Tibial artery (tissue), 4 donors: ENCODE measurements around the gene STYK1.

Source experiments
- DNase-seq, 2 donors: peaks; one replicate each; pipeline ENCODE4 v3.0.0-alpha.2; 2019
- H3K27ac ChIP-seq, 2 donors: fragments of 200-600 bp; sonication (generic) in 1 of 2; 1 replicate in 1 of 2; 2 replicates in 1 of 2; pipeline ENCODE4 v1.5.1; 2018 to 2019; ENCODE audit warnings: mild to moderate bottlenecking in 1 of 2
- H3K27me3 ChIP-seq, 2 donors: fragments of 200-600 bp; sonication (generic) in 1 of 2; one replicate each; pipeline versions ENCODE4 v1.5.1 to v1.6.0; 2016 to 2019
- H3K36me3 ChIP-seq, 3 donors: fragments of 200-600 bp; sonication (generic) in 2 of 3; one replicate each; pipeline ENCODE4 v1.5.1; 2016 to 2019; ENCODE audit warnings: mild to moderate bottlenecking in 2 of 3
- H3K4me1 ChIP-seq, 4 donors: fragments of 200-600 bp; sonication (generic) in 2 of 4; 1 replicate in 3 of 4; 2 replicates in 1 of 4; pipeline ENCODE4 v1.5.1; 2016 to 2019
- H3K4me3 ChIP-seq, 2 donors: fragments of 200-600 bp; sonication (generic) in 1 of 2; 1 replicate in 1 of 2; 2 replicates in 1 of 2; pipeline ENCODE4 v1.5.1; 2018 to 2019; ENCODE audit warnings: mild to moderate bottlenecking in 2 of 2
- H3K9me3 ChIP-seq, 3 donors: fragments of 200-600 bp; sonication (generic) in 1 of 3; one replicate each; pipeline ENCODE4 v1.5.1; 2016 to 2019
- intact Hi-C: fragments of 100-400 bp; cut with DNase I; formaldehyde crosslinking; loops from one replicate; pipeline ENCODE4 v1.15.0; 2023; ENCODE audit warnings: low total_unique reads
- TF ChIP-seq, protein P1 (sequence below), 2 experiments: fragments of 200-600 bp in 1 of 2; fragments of 450-650 bp in 1 of 2; IDR thresholded peaks; one replicate each; pipeline ENCODE4 v1.5.1; 2017 to 2019; ENCODE audit warnings: antibody characterized with exemption in 2 of 2, mild to moderate bottlenecking in 1 of 2, moderate library complexity in 1 of 2

STYK1 gene

DNA sequence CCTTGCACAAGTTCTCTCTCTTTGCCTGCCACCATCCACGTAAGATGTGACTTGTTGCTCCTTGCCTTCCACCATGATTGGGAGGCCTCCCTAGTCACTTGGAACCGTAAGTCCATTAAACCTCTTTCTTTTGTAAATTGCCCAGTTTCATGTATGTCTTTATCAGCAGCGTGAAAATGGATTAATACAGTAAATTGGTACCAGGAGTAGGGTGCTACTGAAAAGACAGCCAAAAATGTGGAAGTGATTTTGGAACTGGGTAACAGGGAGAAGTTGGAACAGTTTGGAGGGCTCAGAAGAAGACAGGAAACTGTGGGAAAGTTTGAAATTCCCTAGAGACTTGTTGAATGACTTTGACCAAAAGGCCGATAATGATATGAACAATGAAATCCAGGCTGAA is 27.9 kb downstream of the STYK1 start:
- no peaks in the 10 kb centered on the region for H3K36me3 ChIP-seq
- no peaks in the 10 kb centered on the region for H3K4me1 ChIP-seq
- TF ChIP-seq, protein P1, sequence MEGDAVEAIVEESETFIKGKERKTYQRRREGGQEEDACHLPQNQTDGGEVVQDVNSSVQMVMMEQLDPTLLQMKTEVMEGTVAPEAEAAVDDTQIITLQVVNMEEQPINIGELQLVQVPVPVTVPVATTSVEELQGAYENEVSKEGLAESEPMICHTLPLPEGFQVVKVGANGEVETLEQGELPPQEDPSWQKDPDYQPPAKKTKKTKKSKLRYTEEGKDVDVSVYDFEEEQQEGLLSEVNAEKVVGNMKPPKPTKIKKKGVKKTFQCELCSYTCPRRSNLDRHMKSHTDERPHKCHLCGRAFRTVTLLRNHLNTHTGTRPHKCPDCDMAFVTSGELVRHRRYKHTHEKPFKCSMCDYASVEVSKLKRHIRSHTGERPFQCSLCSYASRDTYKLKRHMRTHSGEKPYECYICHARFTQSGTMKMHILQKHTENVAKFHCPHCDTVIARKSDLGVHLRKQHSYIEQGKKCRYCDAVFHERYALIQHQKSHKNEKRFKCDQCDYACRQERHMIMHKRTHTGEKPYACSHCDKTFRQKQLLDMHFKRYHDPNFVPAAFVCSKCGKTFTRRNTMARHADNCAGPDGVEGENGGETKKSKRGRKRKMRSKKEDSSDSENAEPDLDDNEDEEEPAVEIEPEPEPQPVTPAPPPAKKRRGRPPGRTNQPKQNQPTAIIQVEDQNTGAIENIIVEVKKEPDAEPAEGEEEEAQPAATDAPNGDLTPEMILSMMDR (IDR thresholded peaks at IDR 0.05), result no peak
- DNase-seq, result no peak
- intact Hi-C loops, result no loop called here
- H3K9me3 ChIP-seq, result peaks cover 0 to 14% (median 13%) of the 10 kb centered on the region in 3 donors
- H3K27ac ChIP-seq, result no peak overlapping the region
- no peak overlapping the region for H3K4me3 ChIP-seq
- no peaks in the 10 kb centered on the region for H3K27me3 ChIP-seq

DNA sequence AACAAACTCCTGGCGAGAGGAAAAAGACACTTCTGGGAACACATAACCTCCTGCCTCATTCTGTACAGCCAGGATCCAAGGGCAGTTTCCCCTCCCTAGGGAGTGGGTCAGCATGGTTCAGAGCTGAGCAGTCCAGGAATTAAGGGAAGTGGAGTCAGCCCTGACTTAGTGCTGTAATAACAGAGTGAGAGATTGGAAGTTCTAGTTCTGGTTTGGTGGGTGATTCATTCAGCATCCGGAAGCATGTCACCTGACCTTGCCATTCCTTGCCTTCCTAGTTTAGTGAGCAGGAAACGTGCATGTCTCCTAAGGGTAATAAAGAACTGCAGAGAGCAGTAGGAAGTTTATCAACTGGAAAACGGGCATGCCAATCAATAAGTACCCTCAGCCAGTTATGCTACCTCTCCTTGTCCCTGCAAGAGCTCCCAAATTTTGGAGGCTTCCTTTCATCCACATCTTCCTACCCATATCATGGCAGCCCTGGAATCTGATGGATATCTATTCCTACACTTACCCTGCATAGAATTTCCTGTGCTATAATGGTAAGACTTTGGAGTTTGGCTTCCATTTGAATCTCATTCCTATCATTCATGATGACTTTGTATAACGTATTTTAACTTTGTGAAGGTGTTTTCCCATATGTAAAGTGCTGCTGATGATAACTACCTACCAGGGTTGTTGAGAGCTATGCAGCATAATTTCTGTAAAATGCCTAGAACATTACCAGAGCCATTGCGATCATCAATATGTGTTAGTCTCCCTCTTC is 31.9 kb downstream of the STYK1 start:
- H3K27me3 ChIP-seq, result no peaks in the 10 kb centered on the region
- H3K9me3 ChIP-seq, result peaks cover 0 to 13% (median 9%) of the 10 kb centered on the region in 3 donors
- H3K4me3 ChIP-seq, result no peak overlapping the region
- H3K4me1 ChIP-seq, result no peaks in the 10 kb centered on the region
- H3K36me3 ChIP-seq, result no peaks in the 10 kb centered on the region
- intact Hi-C loops, result no loop called here
- no peak for DNase-seq
- no peak overlapping the region for H3K27ac ChIP-seq
- TF ChIP-seq, protein P1 (IDR thresholded peaks at IDR 0.05), result no peak

DNA sequence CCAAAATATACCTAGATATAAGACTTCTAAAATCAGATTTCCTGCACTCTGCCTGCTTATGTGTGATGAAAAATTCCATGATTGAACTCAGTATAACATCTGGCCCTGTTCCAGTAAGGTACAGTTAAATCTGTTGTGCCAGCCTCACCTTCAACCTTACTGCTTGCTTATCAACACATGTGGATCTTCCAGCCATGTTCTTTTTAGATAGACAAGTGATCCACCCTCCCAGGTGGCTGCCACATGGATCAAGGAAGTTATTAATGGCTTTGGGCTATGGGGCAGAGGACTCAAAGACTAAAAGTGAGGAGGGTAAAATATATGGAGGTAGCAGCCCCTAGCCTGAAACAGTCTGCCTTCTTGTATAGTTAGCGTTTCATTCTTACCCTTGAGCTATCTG is 35.1 kb downstream of the STYK1 start:
- Histone ChIP-seq H3K36me3 (no peaks in the 10 kb centered on the region), H3K27ac (no peak overlapping the region), H3K4me1 (no peaks in the 10 kb centered on the region), H3K27me3 (no peaks in the 10 kb centered on the region), H3K4me3 (no peak overlapping the region), H3K9me3 (no peaks in the 10 kb centered on the region)
- no peak for DNase-seq
- intact Hi-C loops, result no loop called here
- TF ChIP-seq, protein P1 (IDR thresholded peaks at IDR 0.05), result no peak

DNA sequence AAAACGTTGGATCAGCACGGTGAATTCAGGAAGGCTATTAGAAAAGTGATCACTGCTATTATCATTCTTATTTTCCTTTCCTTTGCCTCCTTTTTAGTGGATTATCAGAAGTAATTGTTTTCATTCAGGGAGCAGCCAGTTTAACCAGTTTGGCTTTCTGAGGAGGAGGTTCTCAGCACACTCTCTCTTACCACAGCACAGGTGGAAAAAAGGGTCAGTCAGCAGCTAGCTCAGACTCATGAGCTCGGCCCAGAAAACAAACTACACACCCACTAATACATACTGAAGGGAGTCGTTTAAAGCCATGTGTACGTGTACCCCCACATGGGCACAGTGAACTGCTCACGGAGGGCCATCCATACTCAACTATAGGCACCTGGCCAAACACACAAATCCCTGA is 37.2 kb downstream of the STYK1 start:
- H3K27ac ChIP-seq, result no peak overlapping the region
- DNase-seq, result no peak
- TF ChIP-seq, protein P1 (IDR thresholded peaks at IDR 0.05), result no peak
- intact Hi-C loops, result no loop called here
- H3K9me3 ChIP-seq, result no peaks in the 10 kb centered on the region
- H3K4me3 ChIP-seq, result no peak overlapping the region
- no peaks in the 10 kb centered on the region for H3K36me3 ChIP-seq
- H3K4me1 ChIP-seq, result no peaks in the 10 kb centered on the region
- no peaks in the 10 kb centered on the region for H3K27me3 ChIP-seq

DNA sequence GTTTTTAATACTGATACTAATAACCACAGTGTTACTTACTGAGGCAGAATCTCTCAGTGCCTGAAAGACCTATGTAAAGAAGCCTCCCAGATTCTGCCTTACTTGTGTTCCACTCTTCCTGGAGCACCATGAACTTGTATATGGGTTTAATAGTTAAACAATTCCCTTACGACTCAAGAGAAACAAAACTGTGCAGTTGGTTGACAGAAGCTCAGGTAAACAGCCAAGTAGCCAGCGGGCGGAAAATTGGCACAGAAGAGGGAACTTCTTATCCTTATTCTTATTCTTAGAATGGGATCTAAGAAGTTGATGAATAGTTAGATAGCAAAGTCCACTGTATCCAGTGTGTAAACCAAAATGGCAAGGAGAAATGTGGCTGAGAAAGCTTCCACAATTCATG is 37.7 kb downstream of the STYK1 start:
- TF ChIP-seq, protein P1 (IDR thresholded peaks at IDR 0.05), result no peak
- intact Hi-C loops, result no loop called here
- Histone ChIP-seq H3K4me1 (no peaks in the 10 kb centered on the region), H3K4me3 (no peak overlapping the region), H3K27ac (no peak overlapping the region), H3K27me3 (no peaks in the 10 kb centered on the region), H3K36me3 (no peaks in the 10 kb centered on the region), H3K9me3 (no peaks in the 10 kb centered on the region)
- DNase-seq, result no peak
